ENCODE results near the gene SERINC1.

DNA sequence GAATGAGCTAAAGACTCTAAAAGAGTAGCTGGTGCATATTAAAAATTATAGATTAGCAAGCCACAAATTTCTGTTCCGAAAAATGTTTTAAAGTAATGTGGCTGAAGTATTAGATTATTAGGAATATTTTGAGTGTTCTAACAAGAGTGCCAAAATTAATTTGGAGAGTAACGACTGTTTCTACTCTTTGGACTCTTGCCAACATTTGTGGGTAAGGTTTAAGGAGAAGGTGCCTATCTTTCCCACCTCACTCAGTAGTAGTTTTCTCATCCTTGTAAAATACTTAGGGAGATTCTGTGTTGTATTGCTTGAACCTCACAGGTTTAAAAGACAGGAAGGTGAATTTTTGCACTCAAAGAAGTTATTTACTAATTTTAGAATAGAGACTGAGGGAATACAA lies 67.2 kb downstream of the SERINC1 start:
- TF ChIP-seq, protein P1, sequence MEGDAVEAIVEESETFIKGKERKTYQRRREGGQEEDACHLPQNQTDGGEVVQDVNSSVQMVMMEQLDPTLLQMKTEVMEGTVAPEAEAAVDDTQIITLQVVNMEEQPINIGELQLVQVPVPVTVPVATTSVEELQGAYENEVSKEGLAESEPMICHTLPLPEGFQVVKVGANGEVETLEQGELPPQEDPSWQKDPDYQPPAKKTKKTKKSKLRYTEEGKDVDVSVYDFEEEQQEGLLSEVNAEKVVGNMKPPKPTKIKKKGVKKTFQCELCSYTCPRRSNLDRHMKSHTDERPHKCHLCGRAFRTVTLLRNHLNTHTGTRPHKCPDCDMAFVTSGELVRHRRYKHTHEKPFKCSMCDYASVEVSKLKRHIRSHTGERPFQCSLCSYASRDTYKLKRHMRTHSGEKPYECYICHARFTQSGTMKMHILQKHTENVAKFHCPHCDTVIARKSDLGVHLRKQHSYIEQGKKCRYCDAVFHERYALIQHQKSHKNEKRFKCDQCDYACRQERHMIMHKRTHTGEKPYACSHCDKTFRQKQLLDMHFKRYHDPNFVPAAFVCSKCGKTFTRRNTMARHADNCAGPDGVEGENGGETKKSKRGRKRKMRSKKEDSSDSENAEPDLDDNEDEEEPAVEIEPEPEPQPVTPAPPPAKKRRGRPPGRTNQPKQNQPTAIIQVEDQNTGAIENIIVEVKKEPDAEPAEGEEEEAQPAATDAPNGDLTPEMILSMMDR (IDR thresholded peaks at IDR 0.05): no peak
- no peak for TF ChIP-seq POLR2A (IDR thresholded peaks at IDR 0.05)
